ENCODE data around the gene AGAP1. TPM values are rescaled to one million over a fixed set of nuclear protein-coding genes. Genes with fewer than 3 reads are reported as not detected.

The AGAP1 gene
- total RNA-seq, 2 experiments from 2014 or later = not detected

DNA sequence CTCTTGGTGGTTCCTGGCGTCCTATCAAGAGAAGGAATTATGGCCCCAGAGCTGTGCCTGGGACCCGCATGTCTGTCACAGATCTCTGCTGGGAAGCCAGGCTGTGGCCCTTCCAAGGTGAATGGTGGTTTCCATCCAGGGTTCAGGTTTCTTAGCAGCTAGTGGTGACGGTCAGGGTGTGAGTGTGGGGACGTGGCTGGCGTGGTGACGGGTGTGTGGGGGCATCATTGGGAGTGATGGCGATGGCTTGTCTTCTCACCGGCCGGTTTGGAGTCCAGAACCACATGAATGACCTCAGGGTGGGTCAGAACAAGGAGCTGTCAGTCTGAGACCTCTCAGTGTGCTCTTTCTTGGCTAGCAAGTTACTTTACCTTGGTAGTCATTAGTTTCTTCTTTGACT, 52.6 kb downstream of the AGAP1 start:
- no peak overlapping the region for H2AFZ ChIP-seq (ENCODE audit: low read length)
- no peaks in the 10 kb centered on the region for H3K9me2 ChIP-seq (ENCODE audit: insufficient read depth, low read length)
- no peaks in the 10 kb centered on the region for H3K79me2 ChIP-seq (ENCODE audit: insufficient read depth, low read depth, low read length)
- BruUV-seq (replicated peaks) = no TSS peak
- TF ChIP-seq, protein P1, sequence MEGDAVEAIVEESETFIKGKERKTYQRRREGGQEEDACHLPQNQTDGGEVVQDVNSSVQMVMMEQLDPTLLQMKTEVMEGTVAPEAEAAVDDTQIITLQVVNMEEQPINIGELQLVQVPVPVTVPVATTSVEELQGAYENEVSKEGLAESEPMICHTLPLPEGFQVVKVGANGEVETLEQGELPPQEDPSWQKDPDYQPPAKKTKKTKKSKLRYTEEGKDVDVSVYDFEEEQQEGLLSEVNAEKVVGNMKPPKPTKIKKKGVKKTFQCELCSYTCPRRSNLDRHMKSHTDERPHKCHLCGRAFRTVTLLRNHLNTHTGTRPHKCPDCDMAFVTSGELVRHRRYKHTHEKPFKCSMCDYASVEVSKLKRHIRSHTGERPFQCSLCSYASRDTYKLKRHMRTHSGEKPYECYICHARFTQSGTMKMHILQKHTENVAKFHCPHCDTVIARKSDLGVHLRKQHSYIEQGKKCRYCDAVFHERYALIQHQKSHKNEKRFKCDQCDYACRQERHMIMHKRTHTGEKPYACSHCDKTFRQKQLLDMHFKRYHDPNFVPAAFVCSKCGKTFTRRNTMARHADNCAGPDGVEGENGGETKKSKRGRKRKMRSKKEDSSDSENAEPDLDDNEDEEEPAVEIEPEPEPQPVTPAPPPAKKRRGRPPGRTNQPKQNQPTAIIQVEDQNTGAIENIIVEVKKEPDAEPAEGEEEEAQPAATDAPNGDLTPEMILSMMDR (conservative IDR thresholded peaks at IDR 0.05; ENCODE audit: low read length) = no peak
- TF ChIP-seq EZH2phosphoT487 (IDR thresholded peaks at IDR 0.05; ENCODE audit: borderline replicate concordance, low read depth, low read length) = no peak
- H3K9me3 ChIP-seq (ENCODE audit: low read length) = no peaks in the 10 kb centered on the region
- no peak overlapping the region for H3K27ac ChIP-seq (ENCODE audit: low read depth, low read length, poor library complexity, severe bottlenecking)
- H3K4me3 ChIP-seq (ENCODE audit: low read depth, low read length, poor library complexity, severe bottlenecking) = no peak overlapping the region
- no peak for DNase-seq (ENCODE audit: low spot score)
- no peaks in the 10 kb centered on the region for H3K4me1 ChIP-seq (ENCODE audit: insufficient read depth, low read length, poor library complexity, severe bottlenecking)
- no peaks in the 10 kb centered on the region for H3K36me3 ChIP-seq (ENCODE audit: insufficient read depth, low read length)
- ChIA-PET CTCF (ENCODE audit: unreplicated experiment) (no interaction called here), POLR2A (no interaction called here)
- no peaks in the 10 kb centered on the region for H4K20me1 ChIP-seq (ENCODE audit: insufficient read depth, low read length)
- intact Hi-C loops (cut with micrococcal nuclease; ENCODE audit: unreplicated experiment) = no loop called here
- no peak overlapping the region for H3K4me2 ChIP-seq (ENCODE audit: low read length)

DNA sequence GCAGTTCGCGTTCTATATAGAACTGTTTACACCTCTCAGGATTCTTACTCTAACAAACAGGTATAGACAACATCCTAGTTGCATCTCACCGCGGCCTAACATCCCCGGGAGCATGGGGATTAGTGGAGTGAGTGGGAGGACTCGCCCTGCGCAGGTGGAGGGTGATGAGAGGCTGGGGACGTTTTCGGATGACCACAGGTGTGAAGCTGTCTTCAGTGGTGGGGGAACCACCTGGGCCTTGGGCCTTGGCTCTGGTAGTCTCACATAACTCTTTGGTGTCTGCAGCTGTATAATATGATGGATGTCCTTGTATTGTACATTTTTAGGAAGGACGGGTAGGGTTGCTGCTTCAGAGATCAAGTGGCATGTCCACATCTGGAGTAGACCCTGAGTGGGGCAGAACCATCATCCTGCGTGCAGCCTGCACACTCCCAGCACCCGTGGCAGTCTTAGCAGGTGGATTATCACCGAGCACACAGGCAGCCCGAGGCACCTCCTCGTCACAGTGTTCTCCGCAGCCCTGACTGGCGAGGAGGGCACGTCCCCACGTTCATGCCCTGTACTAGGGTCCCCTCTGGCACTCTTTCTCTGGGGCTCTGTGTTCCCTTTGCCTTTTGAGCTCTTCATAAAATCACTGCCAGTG, 56.0 kb downstream of the AGAP1 start:
- CTCF ChIA-PET (ENCODE audit: unreplicated experiment) = no interaction called here
- DNase-seq (ENCODE audit: low spot score) = no peak
- no peaks in the 10 kb centered on the region for H3K36me3 ChIP-seq (ENCODE audit: insufficient read depth, low read length)
- no peak overlapping the region for H3K4me2 ChIP-seq (ENCODE audit: low read length)
- H3K9me2 ChIP-seq (ENCODE audit: insufficient read depth, low read length) = no peaks in the 10 kb centered on the region
- no peaks in the 10 kb centered on the region for H4K20me1 ChIP-seq (ENCODE audit: insufficient read depth, low read length)
- POLR2A ChIA-PET = no interaction called here
- intact Hi-C loops (cut with micrococcal nuclease; ENCODE audit: unreplicated experiment) = no loop called here
- TF ChIP-seq, protein P1 (conservative IDR thresholded peaks at IDR 0.05; ENCODE audit: low read length) = no peak
- no peak for TF ChIP-seq EZH2phosphoT487 (IDR thresholded peaks at IDR 0.05; ENCODE audit: borderline replicate concordance, low read depth, low read length)
- H3K79me2 ChIP-seq (ENCODE audit: insufficient read depth, low read depth, low read length) = no peaks in the 10 kb centered on the region
- H2AFZ ChIP-seq (ENCODE audit: low read length) = no peak overlapping the region
- no peaks in the 10 kb centered on the region for H3K9me3 ChIP-seq (ENCODE audit: low read length)
- H3K4me1 ChIP-seq (ENCODE audit: insufficient read depth, low read length, poor library complexity, severe bottlenecking) = no peaks in the 10 kb centered on the region
- no peak overlapping the region for H3K4me3 ChIP-seq (ENCODE audit: low read depth, low read length, poor library complexity, severe bottlenecking)
- no peak overlapping the region for H3K27ac ChIP-seq (ENCODE audit: low read depth, low read length, poor library complexity, severe bottlenecking)
- no TSS peak for BruUV-seq (replicated peaks)

DNA sequence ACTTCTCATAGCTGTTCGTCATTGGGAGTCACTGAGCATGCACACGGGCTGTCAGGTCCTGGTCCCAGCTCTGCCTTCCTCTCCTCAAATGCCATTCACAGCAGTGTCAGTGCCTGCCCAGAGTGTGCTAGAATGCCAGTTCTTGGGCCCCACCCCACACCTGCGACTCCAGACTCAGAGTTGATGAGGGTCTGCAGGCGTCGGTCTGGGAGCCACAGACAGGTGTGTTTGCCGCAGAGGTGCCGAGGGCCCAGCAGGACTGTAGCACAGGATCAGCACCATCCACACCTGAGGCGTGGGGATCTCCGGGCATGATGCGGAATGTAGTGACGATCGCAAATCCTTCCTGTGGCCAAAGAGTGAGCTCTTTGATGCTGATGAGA, 56.5 kb downstream of the AGAP1 start:
- no peak overlapping the region for H3K27ac ChIP-seq (ENCODE audit: low read depth, low read length, poor library complexity, severe bottlenecking)
- H3K4me2 ChIP-seq (ENCODE audit: low read length) = no peak overlapping the region
- ChIA-PET POLR2A (no interaction called here), CTCF (ENCODE audit: unreplicated experiment) (no interaction called here)
- no peak overlapping the region for H2AFZ ChIP-seq (ENCODE audit: low read length)
- no TSS peak for BruUV-seq (replicated peaks)
- H4K20me1 ChIP-seq (ENCODE audit: insufficient read depth, low read length) = no peaks in the 10 kb centered on the region
- H3K9me2 ChIP-seq (ENCODE audit: insufficient read depth, low read length) = no peaks in the 10 kb centered on the region
- no peak for DNase-seq (ENCODE audit: low spot score)
- no peaks in the 10 kb centered on the region for H3K79me2 ChIP-seq (ENCODE audit: insufficient read depth, low read depth, low read length)
- H3K9me3 ChIP-seq (ENCODE audit: low read length) = no peaks in the 10 kb centered on the region
- H3K4me3 ChIP-seq (ENCODE audit: low read depth, low read length, poor library complexity, severe bottlenecking) = no peak overlapping the region
- TF ChIP-seq, protein P1 (conservative IDR thresholded peaks at IDR 0.05; ENCODE audit: low read length) = no peak
- TF ChIP-seq EZH2phosphoT487 (IDR thresholded peaks at IDR 0.05; ENCODE audit: borderline replicate concordance, low read depth, low read length) = no peak
- H3K4me1 ChIP-seq (ENCODE audit: insufficient read depth, low read length, poor library complexity, severe bottlenecking) = no peaks in the 10 kb centered on the region
- H3K36me3 ChIP-seq (ENCODE audit: insufficient read depth, low read length) = no peaks in the 10 kb centered on the region
- intact Hi-C loops (cut with micrococcal nuclease; ENCODE audit: unreplicated experiment) = no loop called here

All from OCI-LY7 (cell line).